ENCODE data around the gene CTDSP1.

CTDSP1 gene

DNA sequence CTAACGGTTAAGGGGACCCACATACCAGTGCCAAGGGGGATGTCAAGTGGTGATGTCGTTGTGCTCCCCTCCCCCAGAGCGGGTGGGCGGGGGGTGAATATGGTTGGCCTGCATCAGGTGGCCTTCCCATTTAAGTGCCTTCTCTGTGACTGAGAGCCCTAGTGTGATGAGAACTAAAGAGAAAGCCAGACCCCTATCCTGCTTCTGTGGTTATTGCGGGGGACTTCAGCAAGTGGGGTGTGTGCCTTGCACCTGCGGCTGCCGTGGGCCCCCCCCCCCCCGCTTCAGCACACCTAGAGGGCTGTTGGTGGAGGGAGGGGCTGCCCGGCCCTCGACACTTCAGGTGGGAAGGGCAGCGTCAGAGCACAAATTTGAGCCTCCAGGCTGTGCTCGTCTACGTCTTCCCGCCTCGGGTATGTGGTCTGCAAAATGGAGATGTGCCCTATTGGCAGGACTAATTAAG, 6.1 kb downstream of the CTDSP1 start:
- intact Hi-C loops (cut with DNase I) = loop anchor here (5.0 to 10.0 kb wide), 2 partner anchors 62 to 769 kb away; partner anchors contain the start of genes CNPPD1, RETREG2 and SLC23A3
- peak in 1 of 42 donors; percentile 40 for DNase-seq

DNA sequence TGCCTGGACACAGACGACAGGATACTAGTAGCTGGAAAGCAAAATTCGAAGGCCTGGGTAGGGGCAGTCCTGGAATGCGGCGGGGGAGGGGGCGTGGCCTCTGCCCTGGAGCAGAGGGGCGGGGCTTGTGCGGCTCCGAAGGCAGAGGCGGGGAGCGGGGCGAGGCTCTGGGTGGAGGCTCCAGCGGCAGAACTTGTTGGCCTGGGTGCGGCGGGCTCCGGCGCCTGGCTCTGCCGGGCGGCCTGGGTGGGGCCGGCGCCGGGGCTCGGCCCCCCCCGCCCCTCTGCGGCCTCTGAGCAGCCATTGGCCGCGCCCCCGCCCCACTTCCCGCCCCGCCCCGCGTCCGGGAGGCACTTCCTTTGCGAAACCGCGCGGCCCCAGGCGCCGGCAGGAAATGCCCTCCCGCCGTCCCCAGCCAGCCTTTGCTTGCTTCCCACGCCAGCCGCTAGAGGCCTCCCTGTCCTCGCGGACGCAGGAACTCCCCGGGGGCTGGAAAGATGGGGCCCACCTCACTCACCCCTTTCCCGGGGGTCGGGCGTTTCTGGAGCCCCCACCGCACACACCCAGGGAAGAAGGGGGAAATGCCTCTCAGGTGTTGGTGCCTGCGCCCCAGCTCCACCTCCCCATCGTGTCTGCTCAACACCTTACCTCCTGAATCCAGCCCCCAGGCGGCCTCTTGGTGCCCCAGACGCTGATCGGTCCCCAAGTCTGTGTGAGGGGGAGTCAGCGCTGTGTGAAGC, 6.7 kb downstream of the CTDSP1 start:
- DNase-seq = peak; percentile 87 to 99 (median 96)
- intact Hi-C loops (cut with DNase I) = loop anchor here (5.0 to 10.0 kb wide), 2 partner anchors 61 to 768 kb away; partner anchors contain the start of genes CNPPD1, RETREG2 and SLC23A3

DNA sequence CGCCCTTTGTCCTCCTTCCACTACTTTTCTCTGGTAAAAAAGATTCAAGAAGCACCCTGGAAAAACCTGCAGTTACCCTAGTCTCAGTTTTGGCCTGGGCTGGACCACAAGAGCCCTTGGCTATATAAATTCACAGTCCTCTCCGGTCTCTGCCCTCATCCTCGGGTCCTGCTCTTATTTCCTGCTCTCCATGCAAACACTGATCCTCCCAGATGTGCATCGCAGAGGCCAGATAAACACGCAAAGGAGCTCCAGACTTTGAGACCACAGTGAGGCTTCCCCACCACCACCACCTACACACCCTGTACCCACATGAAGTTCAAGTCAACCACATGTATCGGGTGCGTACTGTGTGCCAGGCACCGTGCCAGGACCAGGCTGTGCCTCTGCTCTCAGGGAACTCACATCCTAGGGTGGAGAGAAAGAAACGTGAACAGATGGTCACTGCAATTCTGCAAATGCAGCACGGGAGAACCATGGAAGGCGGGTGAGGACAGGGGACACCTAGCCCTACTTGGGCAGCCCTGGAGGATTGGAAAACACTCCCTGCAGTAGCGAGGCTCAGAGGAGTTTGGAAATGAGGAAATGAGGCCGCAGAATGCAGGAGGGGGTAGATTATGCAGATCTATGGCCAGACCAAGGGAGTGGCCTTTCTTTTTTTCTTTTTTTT, 7.4 kb downstream of the CTDSP1 start:
- DNase-seq = peak in 37 of 42 donors; percentile 31 to 73 (median 51)
- intact Hi-C loops (cut with DNase I) = loop anchor here (5.0 to 10.0 kb wide), 2 partner anchors 60 to 768 kb away; partner anchors contain the start of genes CNPPD1, RETREG2 and SLC23A3

DNA sequence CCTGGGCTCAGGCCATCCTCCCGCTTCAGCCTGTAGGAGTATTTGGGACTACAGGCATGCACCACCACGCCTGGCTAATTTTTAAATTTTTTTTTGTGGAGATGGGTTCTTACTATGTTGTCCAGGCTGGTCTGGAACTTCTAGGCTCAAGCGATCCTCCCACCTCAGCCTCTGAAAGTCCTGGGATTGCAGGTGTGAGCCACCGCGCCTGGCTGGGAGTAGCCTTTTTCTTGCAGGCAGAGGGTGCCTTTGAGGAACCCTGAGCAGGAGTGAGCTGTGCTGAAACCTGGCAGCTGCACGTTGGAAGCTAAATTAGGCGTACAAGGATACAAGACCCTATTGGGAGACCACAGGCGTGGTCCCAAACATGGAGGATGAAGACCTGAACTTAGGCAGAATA, 8.0 kb downstream of the CTDSP1 start:
- DNase-seq = no peak
- intact Hi-C loops (cut with DNase I) = loop anchor here (5.0 to 10.0 kb wide), 2 partner anchors 60 to 767 kb away; partner anchors contain the start of genes CNPPD1, RETREG2 and SLC23A3

DNA sequence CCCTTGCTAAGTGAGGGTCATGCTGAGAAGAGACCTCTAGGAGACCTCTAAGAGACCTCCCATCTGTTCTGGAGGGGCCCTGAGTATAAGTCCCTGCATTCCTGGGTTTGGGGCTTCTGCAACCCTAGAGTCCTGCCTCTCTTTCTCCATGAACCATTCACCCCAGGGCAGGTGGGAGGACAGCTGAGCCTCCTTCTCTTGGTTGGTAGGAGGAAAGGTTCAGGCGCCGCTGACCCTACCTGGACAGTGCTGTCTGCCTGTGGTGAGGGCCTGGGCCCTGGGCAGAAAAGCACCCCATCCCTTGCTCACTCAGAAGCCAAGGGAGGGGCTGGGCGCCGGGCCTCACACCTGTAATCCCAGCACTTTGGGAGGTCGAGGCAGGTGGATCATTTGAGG, 18.7 kb downstream of the CTDSP1 start:
- DNase-seq = no peak
- intact Hi-C loops (cut with DNase I) = loop anchor here (10.0 kb wide), 1 partner anchor 426 kb away; no protein-coding TSS in a partner anchor

DNA sequence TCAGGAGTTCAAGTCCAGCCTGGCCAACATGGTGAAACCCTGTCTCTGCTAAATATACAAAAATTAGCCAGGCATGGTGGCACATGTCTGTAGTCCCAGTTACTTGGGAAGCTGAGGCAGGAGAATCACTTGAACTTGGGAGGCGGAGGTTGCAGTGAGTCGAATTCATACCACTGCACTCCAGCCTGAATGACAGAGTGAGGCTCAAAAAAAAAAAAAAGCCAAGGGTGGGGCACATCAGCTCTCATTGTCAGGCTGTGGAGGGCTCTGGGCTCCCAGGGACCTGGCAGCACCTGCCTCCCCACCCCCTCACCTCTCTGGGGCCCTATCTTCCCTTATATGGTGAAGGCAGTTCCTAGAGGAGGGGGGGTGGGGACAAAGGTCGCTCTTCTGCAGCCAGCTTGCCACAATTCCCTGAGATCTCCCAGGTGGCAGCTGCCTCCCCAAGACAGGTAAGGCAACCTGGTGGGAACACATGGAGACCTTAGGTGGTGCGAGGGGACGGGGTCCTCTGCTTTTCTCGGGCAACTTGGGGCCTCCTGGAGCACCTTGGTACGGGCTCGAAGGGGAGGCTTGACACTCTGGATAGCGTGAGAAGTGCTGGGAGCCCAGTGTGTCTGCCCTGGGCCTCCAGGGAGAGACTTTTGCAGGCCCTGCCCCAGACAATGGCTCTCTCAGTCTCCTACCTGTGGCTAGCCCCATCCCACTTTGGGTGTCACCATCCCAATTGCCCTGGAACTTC, 19.2 kb downstream of the CTDSP1 start, which contains the start of gene VIL1:
TSS of gene VIL1 (plus strand) at position 407 of the 742 bp plus-strand sequence. CDS start 4,656 bp downstream, outside the sequence.
- intact Hi-C loops (cut with DNase I) = loop anchor here (10.0 kb wide), 1 partner anchor 426 kb away; no protein-coding TSS in a partner anchor
- DNase-seq = no peak

DNA sequence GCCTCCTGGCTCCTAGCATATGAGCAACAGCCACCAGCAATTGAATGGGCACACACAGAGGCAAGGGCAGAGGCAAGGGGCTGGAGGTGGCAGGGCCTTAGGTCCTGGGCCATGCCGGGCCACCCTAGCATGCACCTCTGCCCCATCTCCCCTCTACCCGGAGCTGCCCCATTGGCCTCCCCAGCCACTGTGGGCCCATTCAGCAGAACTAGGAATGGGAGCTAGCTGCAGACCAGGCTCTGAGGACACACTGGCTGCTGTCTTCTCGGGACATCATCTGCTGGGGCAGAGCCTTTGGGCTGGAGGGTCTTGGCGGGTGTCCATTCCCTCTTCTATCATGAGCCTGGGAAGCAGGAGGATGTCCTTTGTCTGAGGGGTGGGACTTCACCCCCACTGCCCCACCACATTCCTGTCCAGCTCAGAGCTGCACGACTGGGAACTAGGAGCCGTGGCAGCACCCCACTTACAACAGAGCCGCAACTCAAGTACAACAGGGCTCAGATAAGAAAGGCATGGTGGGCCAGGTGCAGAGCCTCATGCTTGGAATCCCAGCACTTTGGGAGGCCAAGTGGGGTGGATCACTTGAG, 20.1 kb downstream of the CTDSP1 start:
- DNase-seq = no peak
- intact Hi-C loops (cut with DNase I) = loop anchor here (10.0 kb wide), 1 partner anchor 425 kb away; no protein-coding TSS in a partner anchor

DNA sequence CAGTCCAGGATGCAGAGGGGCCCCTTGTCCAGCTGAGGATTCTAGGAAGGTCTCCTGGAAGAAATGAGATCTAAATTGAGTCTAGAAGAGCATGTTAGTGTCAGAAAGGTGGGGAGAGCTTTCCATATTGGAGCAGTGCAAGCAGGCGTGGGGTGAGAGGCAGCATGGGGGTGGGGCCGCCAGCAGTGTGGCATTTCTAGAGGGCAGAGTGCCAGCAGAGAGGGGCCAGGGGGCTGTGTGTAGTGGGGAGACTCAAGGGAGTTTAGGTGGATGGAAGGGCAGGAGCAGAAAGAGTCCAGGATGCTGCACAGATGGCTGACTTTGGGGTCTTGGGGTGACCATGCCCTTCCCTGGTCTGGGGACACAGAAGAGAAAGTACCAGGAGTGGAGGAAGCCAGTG, 21.4 kb downstream of the CTDSP1 start:
- no peak for DNase-seq
- intact Hi-C loops (cut with DNase I) = no loop called here

DNA sequence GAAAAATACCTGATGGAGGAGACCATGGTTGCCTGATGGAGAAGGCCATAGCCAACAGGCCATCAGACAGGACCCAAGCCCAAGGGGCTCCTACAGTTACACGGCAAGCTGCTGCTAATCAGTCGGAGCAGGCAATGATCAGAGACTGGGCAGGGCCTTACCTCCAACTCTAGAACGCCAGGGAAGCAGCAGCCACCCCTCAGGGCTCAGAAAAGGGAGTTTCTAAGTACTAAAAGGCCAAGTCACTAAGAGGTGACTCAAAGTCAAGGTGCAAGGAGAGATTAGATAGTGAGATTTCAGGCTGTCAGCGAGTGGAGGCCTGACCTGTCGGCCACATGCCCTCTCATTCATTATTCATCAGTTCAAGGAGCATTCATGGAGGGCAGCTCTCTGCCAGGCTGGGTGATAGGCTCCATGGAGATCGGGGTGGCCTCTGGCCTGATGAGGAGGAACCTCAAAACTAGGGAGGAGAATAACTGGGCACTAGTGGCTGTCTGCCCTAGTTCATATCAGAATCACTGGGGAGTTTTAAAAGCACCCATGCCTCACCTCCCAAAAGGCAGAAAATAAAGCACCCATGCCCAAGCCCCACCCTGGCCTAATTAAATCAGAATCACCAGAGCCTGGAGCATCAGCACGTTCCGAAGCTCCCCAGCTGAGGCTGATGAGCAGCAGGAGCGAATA, 22.9 kb downstream of the CTDSP1 start:
- DNase-seq = no peak
- intact Hi-C loops (cut with DNase I) = no loop called here

DNA sequence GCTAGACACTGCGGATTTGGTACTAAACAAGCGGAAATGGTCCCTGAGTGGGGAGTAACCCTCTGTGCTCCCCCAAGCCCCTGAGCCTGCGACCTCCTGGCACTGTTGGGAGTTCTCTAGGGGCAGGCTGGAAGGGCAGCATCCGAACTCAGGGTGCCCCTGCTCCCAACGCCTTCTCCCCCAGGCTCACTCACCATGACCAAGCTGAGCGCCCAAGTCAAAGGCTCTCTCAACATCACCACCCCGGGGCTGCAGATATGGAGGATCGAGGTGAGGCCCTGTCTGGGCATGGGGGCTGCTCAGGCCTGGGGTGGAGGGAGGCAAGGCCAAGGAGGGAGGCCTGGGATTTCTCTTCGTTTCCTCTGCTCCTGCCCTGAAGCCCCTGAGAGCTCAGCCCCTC, 23.9 kb downstream of the CTDSP1 start:
- no peak for DNase-seq
- intact Hi-C loops (cut with DNase I) = no loop called here

DNA sequence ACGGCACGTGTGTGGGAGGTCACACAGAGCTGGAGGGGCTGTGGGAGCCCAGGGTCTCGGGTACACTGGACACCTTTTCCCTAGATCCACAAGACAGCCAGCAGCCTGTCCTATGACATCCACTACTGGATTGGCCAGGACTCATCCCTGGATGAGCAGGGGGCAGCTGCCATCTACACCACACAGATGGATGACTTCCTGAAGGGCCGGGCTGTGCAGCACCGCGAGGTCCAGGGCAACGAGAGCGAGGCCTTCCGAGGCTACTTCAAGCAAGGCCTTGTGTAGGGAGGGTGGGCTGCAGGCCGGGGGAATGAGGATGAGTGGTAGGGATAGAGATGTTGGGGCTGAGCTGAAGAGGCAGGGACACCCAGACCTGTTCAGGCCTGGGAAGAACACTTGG, 25.9 kb downstream of the CTDSP1 start:
- intact Hi-C loops (cut with DNase I) = no loop called here
- DNase-seq = no peak

DNA sequence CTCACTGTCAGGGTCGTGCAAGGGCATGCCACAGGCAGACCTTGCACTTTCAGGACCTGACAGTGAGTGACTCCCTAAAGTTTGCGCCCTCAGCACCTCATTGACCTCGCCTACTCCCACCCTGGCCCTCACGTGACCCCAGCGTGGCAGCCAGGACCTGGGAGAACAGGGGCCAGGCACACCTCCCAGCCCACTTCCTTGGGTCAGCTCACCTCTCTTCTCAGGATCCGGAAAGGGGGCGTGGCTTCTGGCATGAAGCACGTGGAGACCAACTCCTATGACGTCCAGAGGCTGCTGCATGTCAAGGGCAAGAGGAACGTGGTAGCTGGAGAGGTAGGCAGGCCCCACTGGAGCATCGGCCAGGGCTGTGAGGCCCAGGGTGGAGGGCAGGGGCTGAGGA, 28.1 kb downstream of the CTDSP1 start:
- DNase-seq = no peak

DNA sequence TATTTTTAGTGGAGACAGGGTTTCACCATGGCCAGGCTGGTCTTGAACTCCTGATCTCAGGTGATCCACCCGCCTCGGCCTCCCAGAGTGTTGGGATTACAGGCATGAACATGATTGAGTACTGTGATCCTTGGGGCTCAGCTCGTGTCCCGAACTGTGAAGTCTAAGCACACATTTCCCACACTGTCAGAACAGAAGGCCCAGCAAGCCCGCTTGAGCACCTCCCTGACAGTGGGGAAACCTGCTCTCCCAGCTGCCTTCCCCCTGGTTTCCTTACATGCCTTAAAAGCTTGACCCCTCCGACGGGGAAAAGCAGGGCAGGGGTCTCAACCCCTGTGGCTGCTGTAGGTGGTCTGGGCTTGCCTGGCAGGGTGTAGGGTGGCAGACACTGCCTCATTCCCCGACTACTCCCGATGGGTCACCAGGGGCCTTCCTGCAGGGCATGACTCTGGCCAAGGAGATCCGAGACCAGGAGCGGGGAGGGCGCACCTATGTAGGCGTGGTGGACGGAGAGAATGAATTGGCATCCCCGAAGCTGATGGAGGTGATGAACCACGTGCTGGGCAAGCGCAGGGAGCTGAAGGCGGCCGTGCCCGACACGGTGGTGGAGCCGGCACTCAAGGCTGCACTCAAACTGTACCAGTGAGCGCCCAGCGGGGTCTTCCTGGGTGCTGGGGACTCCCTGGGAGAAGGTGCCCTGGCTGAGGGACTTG, 29.3 kb downstream of the CTDSP1 start:
- intact Hi-C loops (cut with DNase I) = no loop called here
- no peak for DNase-seq

More for the DNA sequence above, 28.1 kb downstream of the CTDSP1 start:
- intact Hi-C loops (cut with DNase I) = no loop called here

DNA sequence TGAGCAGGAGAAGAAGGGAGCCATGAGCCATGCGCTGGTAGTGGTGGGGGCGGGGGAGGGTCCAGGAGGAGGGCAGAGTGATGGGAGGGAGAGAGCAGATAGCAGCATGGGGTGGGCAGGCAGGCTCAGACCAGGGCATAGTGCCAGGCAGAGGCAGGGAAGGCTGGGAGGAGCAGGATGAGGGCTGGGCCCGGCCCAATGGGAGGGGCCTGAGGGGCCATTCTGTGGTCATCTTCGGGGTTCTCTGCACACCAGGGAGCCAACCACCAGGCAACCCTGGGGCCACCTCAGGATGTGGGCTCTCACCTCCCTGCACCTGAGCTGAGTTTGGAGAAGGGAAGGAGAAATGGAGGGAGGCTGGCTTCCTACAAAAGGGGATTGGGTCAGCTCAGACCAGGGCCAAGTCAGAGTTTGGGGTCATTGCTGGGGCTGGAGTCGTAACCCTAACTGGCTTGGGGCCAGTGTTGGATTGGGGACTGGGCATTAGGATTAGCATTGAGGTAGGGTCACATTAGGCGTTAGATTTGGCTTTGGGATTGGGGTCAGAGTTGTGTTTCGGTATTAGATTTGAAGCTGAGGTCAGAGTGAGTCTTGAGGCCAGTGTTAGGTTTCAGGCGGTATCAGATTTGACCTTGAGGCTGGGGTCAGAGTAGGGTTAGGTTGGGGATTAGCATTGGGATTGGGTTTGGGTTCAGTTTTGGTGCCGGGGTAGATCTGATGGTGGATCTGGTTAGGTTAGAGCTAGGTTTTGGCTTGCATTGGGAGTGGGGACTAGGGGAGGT, 30.4 kb downstream of the CTDSP1 start:
- intact Hi-C loops (cut with DNase I) = no loop called here
- DNase-seq = no peak

DNA sequence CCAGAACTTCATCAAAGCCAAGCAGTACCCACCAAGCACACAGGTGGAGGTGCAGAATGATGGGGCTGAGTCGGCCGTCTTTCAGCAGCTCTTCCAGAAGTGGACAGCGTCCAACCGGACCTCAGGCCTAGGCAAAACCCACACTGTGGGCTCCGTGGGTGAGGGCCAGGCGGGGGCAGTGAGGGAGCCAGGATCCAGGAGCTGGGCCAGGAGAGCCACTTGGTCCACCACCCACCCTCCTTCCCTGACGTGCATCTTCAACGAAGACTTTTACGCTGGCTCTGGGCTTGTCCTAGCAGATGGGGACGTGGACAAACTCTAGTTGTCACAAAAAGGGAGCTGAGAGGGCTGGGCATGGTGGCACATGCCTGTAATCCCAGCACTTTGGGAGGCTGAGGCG, 31.1 kb downstream of the CTDSP1 start:
- no peak for DNase-seq
- intact Hi-C loops (cut with DNase I) = no loop called here

DNA sequence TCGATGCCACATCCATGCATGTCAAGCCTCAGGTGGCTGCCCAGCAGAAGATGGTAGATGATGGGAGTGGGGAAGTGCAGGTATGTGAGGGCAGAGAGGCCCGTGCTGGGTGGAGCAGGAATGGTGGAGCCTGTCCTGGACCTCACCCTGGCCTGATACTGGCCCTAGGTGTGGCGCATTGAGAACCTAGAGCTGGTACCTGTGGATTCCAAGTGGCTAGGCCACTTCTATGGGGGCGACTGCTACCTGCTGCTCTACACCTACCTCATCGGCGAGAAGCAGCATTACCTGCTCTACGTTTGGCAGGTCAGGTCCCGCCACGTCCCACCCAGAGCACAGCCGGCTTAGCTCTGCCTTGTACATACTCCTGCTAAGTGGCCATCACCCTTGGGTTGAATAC, 32.2 kb downstream of the CTDSP1 start:
- intact Hi-C loops (cut with DNase I) = no loop called here
- no peak for DNase-seq
